Activated CD4-positive, alpha-beta T cell treated with anti-CD3 and anti-CD28 coated beads for 1 hour (primary cell): ENCODE data around the gene CCNQ.

ENCODE experiments used
- DNase-seq: peaks from one replicate; pipeline ENCODE4 v3.0.0-alpha.2; 2020

CCNQ gene

GRCh38 chrX:153595387-153595786 is 3.6 kb downstream of the CCNQ start:
- DNase-seq: no peak

GRCh38 chrX:153593811-153594500 is 5.0 kb downstream of the CCNQ start:
- DNase-seq: no peak

GRCh38 chrX:153592966-153593688 is 5.8 kb downstream of the CCNQ start:
- DNase-seq: no peak

- no peak for DNase-seq
Observed at GRCh38 chrX:153592091-153592833, 6.7 kb downstream of the CCNQ start.

- DNase-seq: no peak
Observed at GRCh38 chrX:153590961-153591956, 7.7 kb downstream of the CCNQ start.

GRCh38 chrX:153588782-153589446 is 10.0 kb downstream of the CCNQ start:
- DNase-seq: no peak

- no peak for DNase-seq
Observed at GRCh38 chrX:153588021-153588781, 10.7 kb downstream of the CCNQ start.

- DNase-seq: no peak
Observed at GRCh38 chrX:153587342-153587741, 11.6 kb downstream of the CCNQ start.

GRCh38 chrX:153585827-153586226 is 13.1 kb downstream of the CCNQ start:
- DNase-seq: no peak

GRCh38 chrX:153583433-153583832 is 15.5 kb downstream of the CCNQ start:
- no peak for DNase-seq

GRCh38 chrX:153582896-153583295 is 16.0 kb downstream of the CCNQ start:
- peak; percentile 35 for DNase-seq

GRCh38 chrX:153580700-153581386 is 18.1 kb downstream of the CCNQ start:
- no peak for DNase-seq

- no peak for DNase-seq
Observed at GRCh38 chrX:153578889-153579288, 20.1 kb downstream of the CCNQ start.

- no peak for DNase-seq
Observed at GRCh38 chrX:153578200-153578835, 20.6 kb downstream of the CCNQ start.

- no peak for DNase-seq
Observed at GRCh38 chrX:153576961-153577360, 22.0 kb downstream of the CCNQ start.

- no peak for DNase-seq
Observed at GRCh38 chrX:153576239-153576870, 22.6 kb downstream of the CCNQ start.

- DNase-seq: no peak
Observed at GRCh38 chrX:153573984-153574383, 25.0 kb downstream of the CCNQ start.

- no peak for DNase-seq
Observed at GRCh38 chrX:153572601-153573000, 26.3 kb downstream of the CCNQ start.

GRCh38 chrX:153571534-153571908 is 27.4 kb downstream of the CCNQ start:
- DNase-seq: no peak

GRCh38 chrX:153569475-153569874 is 29.5 kb downstream of the CCNQ start:
- no peak for DNase-seq
